ENCODE data around the gene GINS2. TPM values are rescaled to one million over a fixed set of nuclear protein-coding genes. Genes with fewer than 3 reads are reported as not detected.

Gene GINS2
- total RNA-seq, 1 experiment from 2014 or later: 53.3 TPM

DNA sequence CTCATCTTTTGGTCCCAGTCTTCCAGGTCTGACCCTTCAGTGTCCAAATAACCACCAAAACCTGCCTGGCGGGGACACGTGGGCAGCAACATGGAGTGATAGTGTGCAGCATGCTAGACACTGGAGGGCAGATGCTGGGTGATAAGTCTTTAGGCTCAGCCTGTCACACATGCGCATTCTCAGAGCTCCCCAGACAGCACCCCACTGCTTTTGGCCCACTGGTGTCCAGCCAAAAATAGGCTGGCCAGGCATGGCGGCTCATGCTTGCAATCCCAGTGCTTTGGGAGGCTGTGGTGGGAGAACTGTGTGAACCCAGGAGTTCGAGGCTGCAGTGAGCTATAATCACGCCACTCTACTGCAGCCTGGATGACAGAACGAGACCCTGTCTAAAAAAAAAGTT is 12.3 kb downstream of the GINS2 start (continued):
- TF ChIP-seq, protein P1, sequence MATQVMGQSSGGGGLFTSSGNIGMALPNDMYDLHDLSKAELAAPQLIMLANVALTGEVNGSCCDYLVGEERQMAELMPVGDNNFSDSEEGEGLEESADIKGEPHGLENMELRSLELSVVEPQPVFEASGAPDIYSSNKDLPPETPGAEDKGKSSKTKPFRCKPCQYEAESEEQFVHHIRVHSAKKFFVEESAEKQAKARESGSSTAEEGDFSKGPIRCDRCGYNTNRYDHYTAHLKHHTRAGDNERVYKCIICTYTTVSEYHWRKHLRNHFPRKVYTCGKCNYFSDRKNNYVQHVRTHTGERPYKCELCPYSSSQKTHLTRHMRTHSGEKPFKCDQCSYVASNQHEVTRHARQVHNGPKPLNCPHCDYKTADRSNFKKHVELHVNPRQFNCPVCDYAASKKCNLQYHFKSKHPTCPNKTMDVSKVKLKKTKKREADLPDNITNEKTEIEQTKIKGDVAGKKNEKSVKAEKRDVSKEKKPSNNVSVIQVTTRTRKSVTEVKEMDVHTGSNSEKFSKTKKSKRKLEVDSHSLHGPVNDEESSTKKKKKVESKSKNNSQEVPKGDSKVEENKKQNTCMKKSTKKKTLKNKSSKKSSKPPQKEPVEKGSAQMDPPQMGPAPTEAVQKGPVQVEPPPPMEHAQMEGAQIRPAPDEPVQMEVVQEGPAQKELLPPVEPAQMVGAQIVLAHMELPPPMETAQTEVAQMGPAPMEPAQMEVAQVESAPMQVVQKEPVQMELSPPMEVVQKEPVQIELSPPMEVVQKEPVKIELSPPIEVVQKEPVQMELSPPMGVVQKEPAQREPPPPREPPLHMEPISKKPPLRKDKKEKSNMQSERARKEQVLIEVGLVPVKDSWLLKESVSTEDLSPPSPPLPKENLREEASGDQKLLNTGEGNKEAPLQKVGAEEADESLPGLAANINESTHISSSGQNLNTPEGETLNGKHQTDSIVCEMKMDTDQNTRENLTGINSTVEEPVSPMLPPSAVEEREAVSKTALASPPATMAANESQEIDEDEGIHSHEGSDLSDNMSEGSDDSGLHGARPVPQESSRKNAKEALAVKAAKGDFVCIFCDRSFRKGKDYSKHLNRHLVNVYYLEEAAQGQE (IDR thresholded peaks at IDR 0.05; ENCODE audit: low read depth): no peak
- TF ChIP-seq CEBPB (IDR thresholded peaks at IDR 0.05; ENCODE audit: low read depth) (no peak), EZH2phosphoT487 (IDR thresholded peaks at IDR 0.05; ENCODE audit: borderline replicate concordance) (no peak), SRF (IDR thresholded peaks at IDR 0.05; ENCODE audit: low read depth) (no peak), RAD21 (IDR thresholded peaks at IDR 0.05; ENCODE audit: low read depth) (no peak), EGR1 (IDR thresholded peaks at IDR 0.05; ENCODE audit: low read depth) (no peak), ELF1 (IDR thresholded peaks at IDR 0.05; ENCODE audit: borderline replicate concordance, low read depth) (no peak), ZNF274 (IDR thresholded peaks at IDR 0.05; ENCODE audit: low read depth, low read length) (no peak)
- TF ChIP-seq, protein P2, sequence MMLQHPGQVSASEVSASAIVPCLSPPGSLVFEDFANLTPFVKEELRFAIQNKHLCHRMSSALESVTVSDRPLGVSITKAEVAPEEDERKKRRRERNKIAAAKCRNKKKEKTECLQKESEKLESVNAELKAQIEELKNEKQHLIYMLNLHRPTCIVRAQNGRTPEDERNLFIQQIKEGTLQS (IDR thresholded peaks at IDR 0.05): no peak
- TF ChIP-seq, protein P3, sequence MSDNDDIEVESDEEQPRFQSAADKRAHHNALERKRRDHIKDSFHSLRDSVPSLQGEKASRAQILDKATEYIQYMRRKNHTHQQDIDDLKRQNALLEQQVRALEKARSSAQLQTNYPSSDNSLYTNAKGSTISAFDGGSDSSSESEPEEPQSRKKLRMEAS (IDR thresholded peaks at IDR 0.05): no peak

DNA sequence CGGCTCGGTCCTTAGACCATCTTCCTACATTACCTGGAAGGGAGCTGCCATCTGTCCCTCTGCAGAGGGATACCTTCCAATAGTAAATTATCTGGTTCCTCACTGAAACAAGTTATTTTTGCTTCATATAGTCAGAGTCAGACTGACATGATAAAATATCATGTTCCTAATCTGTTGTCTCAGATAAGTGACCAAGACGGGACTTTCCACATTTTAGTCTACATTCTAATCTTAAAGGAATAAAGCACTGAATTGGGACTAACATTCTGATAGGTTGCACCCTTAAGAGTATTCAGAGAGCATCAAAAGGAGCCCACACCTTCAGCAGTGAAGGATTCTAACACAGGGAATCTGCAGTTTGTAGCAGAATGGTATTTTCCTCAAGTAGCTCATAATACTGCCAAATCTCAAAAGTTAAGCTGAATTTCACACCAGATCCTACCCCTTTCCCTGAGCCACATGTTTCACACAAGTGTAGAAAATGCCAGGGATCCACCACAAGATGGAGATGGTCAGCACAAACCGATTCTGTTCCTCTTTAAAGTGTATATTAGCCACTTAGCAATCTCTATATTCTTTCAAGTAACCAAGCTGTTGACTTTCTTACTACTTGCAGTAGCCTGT is 13.4 kb downstream of the GINS2 start:
- Histone ChIP-seq H2AFZ (ENCODE audit: low read depth, low read length, poor library complexity, severe bottlenecking) (no peak overlapping the region), H3K27ac (ENCODE audit: low read depth, low read length) (no peak overlapping the region), H3K79me2 (ENCODE audit: insufficient read depth, low read length) (no peaks in the 10 kb centered on the region), H3K9ac (ENCODE audit: low read length) (no peak overlapping the region), H3K4me2 (ENCODE audit: low read length) (no peak overlapping the region), H3K9me2 (ENCODE audit: insufficient read depth) (no peaks in the 10 kb centered on the region), H3K36me3 (ENCODE audit: control insufficient read depth in 1 of 2, insufficient read depth in 2 of 2, low read length in 2 of 2) (peaks cover 70% of the 10 kb centered on the region in 2 experiments; a peak in 3 of 4 replicates), H4K20me1 (ENCODE audit: insufficient read depth) (no peaks in the 10 kb centered on the region), H3K4me3 (replicated peaks in 1 of 2; ENCODE audit: low read depth in 1 of 2, low read length in 2 of 2) (no peak overlapping the region), H3K27me3 (ENCODE audit: insufficient read depth, low read length) (no peaks in the 10 kb centered on the region), H3K9me3 (ENCODE audit: control insufficient read depth in 1 of 2, insufficient read depth in 1 of 2, low read depth in 1 of 2, low read length in 2 of 2) (no peaks in the 10 kb centered on the region), H3K4me1 (ENCODE audit: control insufficient read depth in 1 of 2, insufficient read depth in 2 of 2, low read length in 2 of 2) (no peaks in the 10 kb centered on the region)
- ATAC-seq (peak; percentile 78), DNase-seq (ENCODE audit: low read depth, low spot score) (no peak)
- no TSS peak for BruUV-seq (replicated peaks)
- RAD21 ChIA-PET (ENCODE audit: low non-redundant PET in 1 of 2, low total read pairs in 2 of 2, uncharacterized antibody in 2 of 2, unreplicated experiment in 2 of 2): interaction anchor here in 1 of 2 experiments (0.6 kb wide), 1 partner anchor 111 kb away, joined by 3 read pairs; no protein-coding TSS in a partner anchor
- CTCF ChIA-PET: interaction anchor here (0.6 to 1.7 kb wide), 7 partner anchors 10 to 259 kb away, joined by 3 to 12 read pairs (median 4); no protein-coding TSS in a partner anchor
- TF ChIP-seq TCF7L2 (IDR thresholded peaks at IDR 0.05; ENCODE audit: borderline replicate concordance, extremely low read depth, insufficient read depth, insufficient read length) (no peak), EGR1 (IDR thresholded peaks at IDR 0.05; ENCODE audit: low read depth) (no peak), RAD21 (IDR thresholded peaks at IDR 0.05; ENCODE audit: low read depth) (peak; percentile 59)
- TF ChIP-seq, protein P4, sequence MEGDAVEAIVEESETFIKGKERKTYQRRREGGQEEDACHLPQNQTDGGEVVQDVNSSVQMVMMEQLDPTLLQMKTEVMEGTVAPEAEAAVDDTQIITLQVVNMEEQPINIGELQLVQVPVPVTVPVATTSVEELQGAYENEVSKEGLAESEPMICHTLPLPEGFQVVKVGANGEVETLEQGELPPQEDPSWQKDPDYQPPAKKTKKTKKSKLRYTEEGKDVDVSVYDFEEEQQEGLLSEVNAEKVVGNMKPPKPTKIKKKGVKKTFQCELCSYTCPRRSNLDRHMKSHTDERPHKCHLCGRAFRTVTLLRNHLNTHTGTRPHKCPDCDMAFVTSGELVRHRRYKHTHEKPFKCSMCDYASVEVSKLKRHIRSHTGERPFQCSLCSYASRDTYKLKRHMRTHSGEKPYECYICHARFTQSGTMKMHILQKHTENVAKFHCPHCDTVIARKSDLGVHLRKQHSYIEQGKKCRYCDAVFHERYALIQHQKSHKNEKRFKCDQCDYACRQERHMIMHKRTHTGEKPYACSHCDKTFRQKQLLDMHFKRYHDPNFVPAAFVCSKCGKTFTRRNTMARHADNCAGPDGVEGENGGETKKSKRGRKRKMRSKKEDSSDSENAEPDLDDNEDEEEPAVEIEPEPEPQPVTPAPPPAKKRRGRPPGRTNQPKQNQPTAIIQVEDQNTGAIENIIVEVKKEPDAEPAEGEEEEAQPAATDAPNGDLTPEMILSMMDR (IDR thresholded peaks at IDR 0.05 in 2 of 3, conservative IDR thresholded peaks at IDR 0.05 in 1 of 3; ENCODE audit: borderline replicate concordance in 1 of 3, insufficient read depth in 1 of 3, low read depth in 2 of 3, low read length in 2 of 3): peak; percentile 64 to 65 (median 65); a peak in 5 of 6 replicates
- intact Hi-C loops (cut with micrococcal nuclease): loop anchor here (1.0 to 2.0 kb wide), 2 partner anchors 43 to 84 kb away; no protein-coding TSS in a partner anchor
- POLR2A ChIA-PET: interaction anchor here (1.1 kb wide), 1 partner anchor 8 kb away, joined by 3 read pairs; no protein-coding TSS in a partner anchor
